ENCODE measurements around the gene SLC39A11. TPM values are rescaled to one million over a fixed set of nuclear protein-coding genes. Genes with fewer than 3 reads are reported as not detected.

SLC39A11 gene
- total and polyA plus RNA-seq, 2 of the 13 experiments (the other 11 are each of a cell fraction or from before 2014, with no cell fraction given), result 17.2 to 31.5 TPM

- TF ChIP-seq AFF4 (CRISPR knock-in tag; IDR thresholded peaks at IDR 0.05) (no peak), ZFAT (CRISPR knock-in tag; conservative IDR thresholded peaks at IDR 0.05) (no peak), RBFOX2 (IDR thresholded peaks at IDR 0.05; ENCODE audit: low read depth, low read length) (peak; percentile 53; the same call in 1 of the 2 replicates), ATF4 (CRISPR knock-in tag; IDR thresholded peaks at IDR 0.05) (no peak), ARNTL (CRISPR knock-in tag; IDR thresholded peaks at IDR 0.05) (peak; percentile 6; the same call in 1 of the 2 replicates), ZBTB21 (CRISPR knock-in tag; IDR thresholded peaks at IDR 0.05) (no peak), KLF11 (CRISPR knock-in tag; IDR thresholded peaks at IDR 0.05) (0 out of 2 replicates have a peak, but pooled peaks have one; percentile 15), ADNP (CRISPR knock-in tag; IDR thresholded peaks at IDR 0.05) (no peak), ZNF282 (IDR thresholded peaks at IDR 0.05; ENCODE audit: partially characterized antibody) (no peak), ATF6 (CRISPR knock-in tag; conservative IDR thresholded peaks at IDR 0.05) (no peak), SMC3 (IDR thresholded peaks at IDR 0.05; ENCODE audit: low read length) (no peak), MED13 (CRISPR knock-in tag; IDR thresholded peaks at IDR 0.05) (no peak), ETV6 (CRISPR knock-in tag; conservative IDR thresholded peaks at IDR 0.05) (no peak), ZNF205 (CRISPR knock-in tag; IDR thresholded peaks at IDR 0.05) (no peak), SAP130 (CRISPR knock-in tag; IDR thresholded peaks at IDR 0.05; ENCODE audit: low read depth) (no peak; the same call in 1 of the 2 replicates), FOXP4 (CRISPR knock-in tag; IDR thresholded peaks at IDR 0.05) (peak; percentile 10; the same call in 1 of the 2 replicates), ZNF772 (CRISPR knock-in tag; IDR thresholded peaks at IDR 0.05) (no peak), HDAC6 (IDR thresholded peaks at IDR 0.05; ENCODE audit: low read depth, low read length) (no peak)
Observed at GRCh38 chr17:73089322-73090317, 2.9 kb downstream of the SLC39A11 start (continued).

Measured in HepG2 (cell line).